Epithelial cell of esophagus (primary cell): ENCODE data around the gene LGALS16.
"Not testable (repeated sequence)": the region's sequence is repeated elsewhere in the genome, so short reads cannot be mapped to it uniquely, and the experiment has no call there.

Experiments used
- DNase-seq: peaks from one replicate; pipeline ENCODE4 v3.0.0; 2010; ENCODE audit warnings: low read depth
- H3K4me3 ChIP-seq: 2 replicates; pipeline ENCODE4 v1.5.1; 2011; ENCODE audit warnings: mild to moderate bottlenecking, low read length, control low read depth
- TF ChIP-seq, protein P1 (sequence below): IDR thresholded peaks from 2 replicates; pipeline ENCODE4 v1.5.1; 2011; ENCODE audit warnings: low read depth, mild to moderate bottlenecking, low read length, control low read depth, inconsistent platforms; ENCODE audit not compliant: insufficient read depth; ENCODE audit errors: missing control alignments

Gene LGALS16

DNA sequence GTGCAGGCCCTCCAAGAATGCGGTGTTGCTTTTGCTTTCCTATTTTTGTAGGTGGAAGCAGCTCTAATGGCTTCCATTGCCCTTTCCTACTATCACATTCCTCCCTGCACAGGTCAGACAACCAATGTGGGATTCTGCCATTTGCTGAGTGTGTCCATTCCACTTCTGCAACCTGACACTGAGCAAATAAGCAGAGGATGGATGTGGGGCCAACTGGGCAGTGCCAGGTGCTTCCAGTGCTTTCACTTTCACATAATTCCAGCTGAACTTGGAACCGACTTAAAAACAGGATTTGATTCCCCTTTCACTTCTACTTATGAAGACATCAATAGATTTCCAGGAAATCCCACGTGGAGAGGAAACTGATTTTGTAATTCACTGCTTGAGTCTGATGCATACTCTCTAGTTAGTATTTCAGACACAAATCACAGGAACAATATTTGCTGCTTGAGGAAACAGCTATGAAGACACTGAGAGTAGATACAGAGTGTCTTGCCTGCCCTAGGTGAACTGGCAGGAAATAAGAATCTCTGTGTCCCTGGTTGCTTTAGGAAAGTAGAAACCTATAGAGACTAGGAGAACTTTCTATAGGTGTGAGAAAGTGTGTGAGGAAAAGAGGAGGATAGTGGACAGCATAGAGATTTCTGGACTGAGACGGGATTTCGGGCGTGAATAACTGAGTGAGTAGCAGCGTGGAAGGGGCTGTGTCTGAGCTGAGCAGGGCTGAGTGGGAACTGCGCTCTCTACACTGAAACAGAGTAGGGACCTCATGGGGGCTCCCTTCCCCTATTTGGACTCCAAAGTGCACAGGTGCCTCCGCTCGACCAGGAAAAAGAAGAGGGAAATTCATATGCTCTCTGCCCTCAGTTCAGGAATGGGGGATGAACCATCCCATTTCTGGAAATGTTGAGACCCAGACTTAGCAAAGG lies 22.5 kb downstream of the LGALS16 start:
- DNase-seq: no peak

DNA sequence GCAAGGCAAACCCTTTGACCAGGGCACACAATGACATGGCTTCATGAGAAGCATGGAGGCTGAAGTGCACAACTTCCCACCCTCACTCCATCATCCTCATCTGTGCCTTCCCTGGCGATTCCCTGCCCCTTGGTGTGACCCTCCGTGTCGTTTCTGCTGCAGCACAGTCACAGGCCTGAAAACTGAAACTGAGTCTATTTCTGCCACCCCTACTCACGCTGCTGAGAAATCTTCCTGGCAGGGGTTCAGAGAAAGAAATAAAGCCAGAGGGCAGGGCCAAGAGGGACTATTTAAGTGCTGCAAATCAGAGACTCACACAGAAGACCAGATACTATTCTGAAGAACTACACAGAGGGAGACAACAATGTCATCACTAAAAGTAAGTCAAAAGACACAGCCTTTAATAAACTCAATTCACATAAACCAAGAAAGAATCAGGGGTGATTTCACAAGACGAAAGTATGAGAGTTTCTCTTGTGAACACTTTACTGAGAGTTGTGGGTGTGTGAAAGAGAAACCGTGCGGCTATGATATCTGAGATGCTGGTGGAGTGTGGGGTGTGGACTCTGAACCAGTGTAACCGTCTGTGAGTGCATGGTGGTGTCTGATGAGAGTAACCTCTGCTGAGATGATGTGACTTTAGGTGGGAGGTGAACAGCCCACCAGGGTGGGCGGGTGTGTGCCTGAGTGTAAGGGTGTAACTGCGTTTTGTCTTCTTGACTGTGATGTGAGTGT lies 23.5 kb downstream of the LGALS16 start:
- DNase-seq: no peak
- TF ChIP-seq, protein P1, sequence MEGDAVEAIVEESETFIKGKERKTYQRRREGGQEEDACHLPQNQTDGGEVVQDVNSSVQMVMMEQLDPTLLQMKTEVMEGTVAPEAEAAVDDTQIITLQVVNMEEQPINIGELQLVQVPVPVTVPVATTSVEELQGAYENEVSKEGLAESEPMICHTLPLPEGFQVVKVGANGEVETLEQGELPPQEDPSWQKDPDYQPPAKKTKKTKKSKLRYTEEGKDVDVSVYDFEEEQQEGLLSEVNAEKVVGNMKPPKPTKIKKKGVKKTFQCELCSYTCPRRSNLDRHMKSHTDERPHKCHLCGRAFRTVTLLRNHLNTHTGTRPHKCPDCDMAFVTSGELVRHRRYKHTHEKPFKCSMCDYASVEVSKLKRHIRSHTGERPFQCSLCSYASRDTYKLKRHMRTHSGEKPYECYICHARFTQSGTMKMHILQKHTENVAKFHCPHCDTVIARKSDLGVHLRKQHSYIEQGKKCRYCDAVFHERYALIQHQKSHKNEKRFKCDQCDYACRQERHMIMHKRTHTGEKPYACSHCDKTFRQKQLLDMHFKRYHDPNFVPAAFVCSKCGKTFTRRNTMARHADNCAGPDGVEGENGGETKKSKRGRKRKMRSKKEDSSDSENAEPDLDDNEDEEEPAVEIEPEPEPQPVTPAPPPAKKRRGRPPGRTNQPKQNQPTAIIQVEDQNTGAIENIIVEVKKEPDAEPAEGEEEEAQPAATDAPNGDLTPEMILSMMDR: no peak
- no peak overlapping the region for H3K4me3 ChIP-seq

More for the DNA sequence above, 22.5 kb downstream of the LGALS16 start:
- no peak overlapping the region for H3K4me3 ChIP-seq
- TF ChIP-seq, protein P1: no peak

DNA sequence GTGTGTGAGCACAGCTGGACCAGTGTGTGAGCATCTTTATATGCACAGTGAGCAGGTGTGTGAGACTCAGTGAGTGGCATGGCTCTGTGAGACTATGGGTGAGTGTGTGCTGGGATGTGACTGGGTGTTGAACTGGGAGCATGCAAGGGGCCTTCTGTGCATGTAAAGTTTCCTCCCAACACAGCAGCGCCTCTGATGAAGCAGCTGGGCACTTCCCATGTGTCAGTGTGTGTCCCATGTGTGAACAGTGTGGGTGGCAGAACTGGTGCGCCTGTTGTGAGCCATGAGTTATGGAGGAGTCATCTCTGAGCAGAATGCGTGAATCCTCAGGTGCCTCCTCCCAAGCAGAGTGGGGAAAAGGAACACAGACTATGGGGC lies 24.1 kb downstream of the LGALS16 start:
- no peak overlapping the region for H3K4me3 ChIP-seq
- no peak for DNase-seq
- TF ChIP-seq, protein P1: no peak

DNA sequence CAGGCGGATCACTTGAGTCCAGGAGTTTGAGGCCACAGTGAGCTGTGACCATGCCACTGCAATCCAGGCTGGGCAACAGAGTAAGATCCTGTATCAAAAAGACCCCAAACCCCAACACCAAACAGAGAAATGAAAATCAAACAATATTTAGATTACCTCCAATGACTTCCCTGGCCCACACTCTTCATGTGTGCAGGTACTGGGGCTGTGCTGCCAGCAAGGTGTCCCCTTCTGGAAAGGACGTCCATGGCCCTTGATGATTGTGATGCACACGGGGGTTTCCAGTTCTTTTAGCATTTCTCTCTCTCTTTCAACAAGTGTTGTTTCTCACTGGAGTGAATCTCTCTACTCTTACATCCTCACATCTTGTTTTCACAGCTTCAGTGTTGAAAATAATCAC lies 24.9 kb downstream of the LGALS16 start:
- TF ChIP-seq, protein P1: no peak
- H3K4me3 ChIP-seq: no peak overlapping the region
- no peak for DNase-seq

DNA sequence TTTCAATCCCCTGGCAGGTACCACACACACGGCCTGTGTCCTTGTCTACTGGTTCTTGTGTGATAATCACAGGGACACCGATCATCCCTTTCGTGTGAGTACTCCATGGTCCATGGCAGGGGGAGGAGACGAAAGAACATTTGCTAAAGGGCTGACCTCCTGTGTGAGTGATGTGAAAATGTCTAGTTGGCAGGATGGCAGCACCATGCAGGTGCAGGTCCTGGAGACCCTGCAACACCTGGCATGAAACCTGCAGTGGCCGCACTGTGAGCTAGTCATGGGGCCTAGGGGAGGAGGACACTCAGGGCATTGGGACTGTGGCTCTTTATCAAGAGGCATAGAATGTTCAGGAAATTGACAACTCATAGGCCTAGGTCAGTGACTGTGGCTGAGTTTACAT lies 25.7 kb downstream of the LGALS16 start:
- no peak for DNase-seq
- no peak overlapping the region for H3K4me3 ChIP-seq
- TF ChIP-seq, protein P1: no peak

DNA sequence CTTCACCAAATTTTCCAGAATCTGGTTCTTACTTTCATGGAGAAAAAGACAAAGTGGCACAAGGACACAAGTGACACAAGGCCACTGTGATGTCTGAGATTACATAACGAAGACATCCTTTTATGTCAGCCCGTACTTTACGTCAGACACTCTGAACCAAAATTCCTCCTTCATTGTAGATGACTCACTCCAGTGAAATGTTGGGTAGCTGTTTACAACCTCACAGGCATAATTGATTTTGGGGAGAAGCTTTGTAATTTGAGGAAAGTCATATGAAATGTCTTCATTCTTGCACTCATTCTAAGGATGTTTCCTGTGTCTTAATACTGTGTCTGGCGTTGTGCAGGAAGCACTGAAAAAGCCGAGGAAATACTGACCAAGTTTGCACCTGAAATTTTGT lies 28.6 kb downstream of the LGALS16 start:
- TF ChIP-seq, protein P1: no peak
- DNase-seq: no peak
- H3K4me3 ChIP-seq: no peak overlapping the region

DNA sequence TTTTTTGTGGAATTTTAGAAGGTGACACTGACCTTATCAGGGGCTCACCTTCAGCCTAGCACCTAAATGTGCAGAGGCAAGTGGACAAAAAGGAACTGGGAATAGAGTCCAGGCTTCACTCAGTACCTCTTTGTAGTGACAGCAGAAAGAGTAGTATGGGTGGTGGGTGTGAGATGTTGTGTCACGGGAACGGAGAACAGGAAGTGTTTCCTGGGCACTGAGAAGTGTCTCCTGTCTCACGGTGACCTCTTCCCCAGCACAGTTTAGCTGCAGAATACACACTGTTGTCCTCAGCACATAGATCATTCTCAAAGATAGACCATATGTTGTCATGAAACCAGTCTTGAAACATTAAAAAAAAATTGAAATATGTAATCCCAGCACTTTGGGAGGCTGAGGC lies 31.0 kb downstream of the LGALS16 start:
- TF ChIP-seq, protein P1: no peak
- no peak for DNase-seq
- H3K4me3 ChIP-seq: no peak overlapping the region

DNA sequence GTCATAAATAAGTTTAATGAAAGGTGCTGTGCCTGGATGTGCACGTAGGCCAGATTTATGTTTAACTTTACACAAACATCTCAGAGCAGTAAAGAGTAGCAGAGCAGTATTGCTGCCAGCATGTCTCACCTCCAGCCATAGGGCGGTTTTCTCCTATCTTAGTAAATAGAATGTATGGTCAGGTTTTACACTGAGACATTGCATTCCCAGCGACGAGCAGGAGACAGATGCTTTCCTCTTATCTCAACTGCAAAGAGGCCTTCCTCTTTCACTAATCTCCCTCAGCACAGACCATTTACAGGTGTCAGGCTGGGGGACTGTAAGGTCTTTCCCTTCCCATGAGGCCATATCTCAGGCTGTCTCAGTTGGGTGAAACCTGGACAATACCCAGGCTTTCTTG lies 32.9 kb downstream of the LGALS16 start:
- not testable (repeated sequence) for DNase-seq, H3K4me3 ChIP-seq
